Heart right ventricle (tissue), 16 donors: ENCODE results near the gene TUBA1A. TPM values are rescaled to one million over a fixed set of nuclear protein-coding genes. Genes with fewer than 3 reads are reported as not detected.

Experiments used
- ATAC-seq, 8 donors: fragments of 200-7000 bp; cut with Tn5 transposase; one replicate each; pipeline ENCODE4 v1.9.1; 2020; ENCODE audit warnings: mild to moderate bottlenecking in 8 of 8, moderate library complexity in 8 of 8, moderate number of reproducible peaks in 1 of 8
- DNase-seq, 2 donors: peaks; one replicate each; pipeline ENCODE4 v3.0.0-alpha.2; 2020
- H3K27ac ChIP-seq, 10 donors: fragments of 200-600 bp; sonication (generic) in 2 of 10; one replicate each; pipeline versions ENCODE4 v1.5.0 to v1.8.0; 2020 to 2022; ENCODE audit warnings: mild to moderate bottlenecking in 3 of 10
- H3K27me3 ChIP-seq, 7 donors: fragments of 200-600 bp; one replicate each; pipeline ENCODE4 v1.8.0; 2021 to 2022; ENCODE audit warnings: mild to moderate bottlenecking in 2 of 7
- H3K36me3 ChIP-seq, 9 donors: fragments of 200-600 bp; sonication (generic) in 1 of 9; one replicate each; pipeline versions ENCODE4 v1.5.0 to v1.8.0; 2020 to 2022; ENCODE audit warnings: mild to moderate bottlenecking in 2 of 9
- H3K4me1 ChIP-seq, 9 donors: fragments of 200-600 bp; sonication (generic) in 1 of 9; one replicate each; pipeline versions ENCODE4 v1.5.0 to v1.8.0; 2020 to 2022; ENCODE audit warnings: mild to moderate bottlenecking in 4 of 9
- H3K4me3 ChIP-seq, 10 donors: fragments of 200-600 bp; sonication (generic) in 2 of 10; one replicate each; pipeline versions ENCODE4 v1.5.0 to v1.8.0; 2020 to 2022; ENCODE audit warnings: mild to moderate bottlenecking in 7 of 10, moderate library complexity in 2 of 10
- H3K9me3 ChIP-seq, 11 donors: fragments of 200-600 bp in 10 of 11; sonication (generic) in 2 of 11; one replicate each; pipeline versions ENCODE4 v1.5.0 to v1.8.0; 2013 to 2022; ENCODE audit warnings: mild to moderate bottlenecking in 2 of 11, control low read depth in 1 of 11, moderate library complexity in 1 of 11
- CTCF ChIP-seq, 9 donors: fragments of 200-600 bp; sonication (generic) in 2 of 9; IDR thresholded peaks; one replicate each; pipeline versions ENCODE4 v1.5.0 to v1.8.0; 2021 to 2022; ENCODE audit warnings: antibody characterized with exemption in 9 of 9, mild to moderate bottlenecking in 5 of 9, moderate library complexity in 1 of 9
- WGBS, 2 donors: extraction: QIAGEN DNeasy Blood & Tissue Kit; methylation state at CpG; one replicate each; pipeline ENCODE4 v1.1.7; 2013; ENCODE audit warnings: inconsistent platforms in 1 of 2; 5-methylcytosine and 5-hydroxymethylcytosine counted together
- intact Hi-C, 10 donors: fragments of 100-400 bp; cut with DNase I; formaldehyde crosslinking; loops; one replicate each; pipeline versions ENCODE4 v1.11.1 to v1.14.2; 2022
- polyA plus RNA-seq, 2 donors: library from polyadenylated mRNA; stranded (reverse); fragments of 200-250 nt; gene quantifications; one replicate each; pipeline ENCODE4 v1.2.3, GENCODE V29; 2013
- total RNA-seq, 10 donors: library from RNA; stranded (reverse); fragmentation: NEBNext Ultra II Directional in 3 of 10; extraction: Animal tissue kit (Norgen Biotek cat#: 25700) in 3 of 10; gene quantifications; one replicate each; pipeline versions ENCODE4 v1.2.1 to v1.2.4, GENCODE V29; 2021 to 2023
- donor health status: Arrhythmogenic right ventricular cardiomyopathy.
- donor health status: ischemic (EF 13 %, LVEDD 7.1; RV severe dilation, severe dysfunction).
- donor health status: healthy with polysubstance abuse.
- donor health status: DM: no; HTN: yes; CAD: no.
- donor health status: DM: no; HTN: no; CAD: no.
- donor health status: ischemic (EF 25% LVEDD 6.9; RV normal size, moderate dysfunction).
- donor health status: ischemic (EF 25% LVEDD 5.7; RV mildly dilated, moderate dysfunction).
- donor health status: healthy.
- donor health status: DM: yes; HTN: yes; CAD: no.
- donor health status: Ischemic cardiomyopathy.
- donor health status: ischemic (EF 35%, LVEDD 5.7; RV mildly dilated, moderate dysfunction).
- donor health status: nonischemic (EF 11% LVEDD 7.7; RV severe dilation, severe dysfunction).
- donor health status: DM: yes; HTN: yes; CAD: no.
- donor health status: PGD.
- donor health status: ischemic (EF 29% LVEDD 5.4; RV normal size, mild dysfunction).
- donor health status: nonischemic (EF 23%, LVEDD 6.1; RV moderate dilation, normal function).

The TUBA1A gene
- total and polyA plus RNA-seq, 12 donors: 45.2 to 287 (median 134) TPM

GRCh38 chr12:49230176-49230804 is 41.4 kb upstream of the TUBA1A start:
- TF ChIP-seq CTCF (IDR thresholded peaks at IDR 0.05): no peak
- no peak for ATAC-seq
- Histone ChIP-seq H3K4me1 (peaks cover 6 to 56% (median 25%) of the 10 kb centered on the region in 9 donors), H3K9me3 (no peaks in the 10 kb centered on the region), H3K27ac (peak overlapping the region in 2 of 10 donors; percentile 15 to 97), H3K4me3 (no peak overlapping the region), H3K27me3 (no peaks in the 10 kb centered on the region), H3K36me3 (no peaks in the 10 kb centered on the region)
- intact Hi-C loops: loop anchor here in 6 of 10 donors (5.0 to 10.0 kb wide), 6 partner anchors 43 to 168 kb away; partner anchors contain the start of genes TUBA1B (in 4 of the 6), TUBA1A (in 2 of the 6) and KMT2D (in 1 of the 6)
- no peak for DNase-seq
- 89 to 92% methylated on average over 6 of the region's 6 CpGs for WGBS, 2 donors

- no peaks in the 10 kb centered on the region for H3K27me3 ChIP-seq
- WGBS, 2 donors: 84 to 86% methylated on average over 3 of the region's 3 CpGs
- no peaks in the 10 kb centered on the region for H3K9me3 ChIP-seq
- no peak for ATAC-seq
- DNase-seq: no peak
- no peaks in the 10 kb centered on the region for H3K36me3 ChIP-seq
- intact Hi-C loops: no loop called here
- peaks cover 6 to 60% (median 18%) of the 10 kb centered on the region in 9 donors for H3K4me1 ChIP-seq
- no peak overlapping the region for H3K27ac ChIP-seq
- TF ChIP-seq CTCF (IDR thresholded peaks at IDR 0.05): no peak
- no peak overlapping the region for H3K4me3 ChIP-seq
Measured at GRCh38 chr12:49228653-49229052, 39.8 kb upstream of the TUBA1A start.

GRCh38 chr12:49227713-49228112 is 38.8 kb upstream of the TUBA1A start:
- no peaks in the 10 kb centered on the region for H3K36me3 ChIP-seq
- intact Hi-C loops: no loop called here
- H3K4me1 ChIP-seq: peaks cover 2 to 60% (median 11%) of the 10 kb centered on the region in 9 donors
- H3K27me3 ChIP-seq: no peaks in the 10 kb centered on the region
- DNase-seq (no peak), ATAC-seq (no peak)
- no peak for TF ChIP-seq CTCF (IDR thresholded peaks at IDR 0.05)
- H3K9me3 ChIP-seq: no peaks in the 10 kb centered on the region
- no peak overlapping the region for H3K4me3 ChIP-seq
- 95 to 98% methylated on average over 3 of the region's 3 CpGs for WGBS, 2 donors
- no peak overlapping the region for H3K27ac ChIP-seq

- DNase-seq: no peak
- WGBS, 2 donors: 64 to 73% methylated on average over 7 of the region's 7 CpGs
- intact Hi-C loops: no loop called here
- Histone ChIP-seq H3K27ac (no peak overlapping the region), H3K9me3 (no peaks in the 10 kb centered on the region), H3K36me3 (no peaks in the 10 kb centered on the region), H3K4me3 (no peak overlapping the region), H3K4me1 (peaks cover 0 to 60% (median 0%) of the 10 kb centered on the region in 9 donors), H3K27me3 (no peaks in the 10 kb centered on the region)
- TF ChIP-seq CTCF (IDR thresholded peaks at IDR 0.05): peak in 3 of 9 donors; percentile 9 to 32 (median 14)
- ATAC-seq: no peak
Measured at GRCh38 chr12:49225576-49226166, 36.8 kb upstream of the TUBA1A start.
